ENCODE data around the gene ALDOC. TPM values are rescaled to one million over a fixed set of nuclear protein-coding genes. Genes with fewer than 3 reads are reported as not detected.

Gene ALDOC
- total RNA-seq (2013; cell fraction: nucleolus; rRNA removed): 72.5 and 78.6 TPM in 2 replicates
- total RNA-seq (2014; rRNA removed) (110 and 119 TPM in 2 replicates), total RNA-seq (2014; rRNA removed; fragmentation: Illumina TruSeq; extraction: Trizol) (55.9 and 62.4 TPM in 2 replicates), total RNA-seq (2021) (59.9 and 71.4 TPM in 2 replicates), polyA plus RNA-seq (2011; rRNA removed) (109 and 268 TPM in 2 replicates), polyA plus RNA-seq (2014; fragmentation: Illumina TruSeq; extraction: Trizol) (62.1 and 89.8 TPM in 2 replicates), polyA plus RNA-seq (2014; fragmentation: Nextera tagmentation; extraction: Ambion mirVana) (100 to 1,000 TPM in 1 of 2 experiments, 10 to 100 TPM in 1; 66.6 to 107 TPM), polyA plus RNA-seq (2014; rRNA removed) (121 and 140 TPM in 2 replicates), polyA plus RNA-seq (2016; fragmentation: Nextera tagmentation; extraction: Ambion mirVana) (10 to 100 TPM; 16.0 to 19.3 TPM), polyA minus RNA-seq (2011; rRNA and poly(A)+ RNA removed) (274 and 308 TPM in 2 replicates), Bru-seq, nascent RNA (percentile 80 among the genes with signal in this experiment), BruChase-seq, experiment 1, labeled RNA remaining after a 6-hour chase (percentile 83 among the genes with signal in this experiment), BruChase-seq, experiment 2, labeled RNA remaining after a 2-hour chase (percentile 78 among the genes with signal in this experiment)
- polyA plus RNA-seq (2011; ENCODE audit: low read depth): 279 TPM
- polyA plus RNA-seq (2011; cell fraction: cytosol; rRNA removed): 315 and 402 TPM in 2 replicates
- polyA plus RNA-seq (2011; cell fraction: nucleus; rRNA removed): 308 and 460 TPM in 2 replicates
- 312 and 405 TPM in 2 replicates for polyA plus RNA-seq (2012)
- 52.6 and 67.9 TPM in 2 replicates for polyA minus RNA-seq (2011; cell fraction: cytosol; rRNA and poly(A)+ RNA removed)
- polyA minus RNA-seq (2011; cell fraction: nucleus; rRNA and poly(A)+ RNA removed): 59.0 and 74.1 TPM in 2 replicates
- long read RNA-seq, experiment 1, transcript ALDOC-201 (9 exons, 1,982 nt): major isoform, 10 of 13 reads
- long read RNA-seq, experiment 1, partial matches to known transcripts: 1 of 13 reads
- long read RNA-seq, experiment 1, other reads (novel, unspliced or antisense): 0 of 13 reads
- long read RNA-seq, experiment 2, transcript ALDOC-201 (9 exons, 1,982 nt): major isoform, 31 of 36 reads
- long read RNA-seq, experiment 2, partial matches to known transcripts: 1 of 36 reads
- long read RNA-seq, experiment 2, other reads (novel, unspliced or antisense): 1 of 36 reads

- WGBS (ENCODE audit: insufficient coverage, insufficient replicate concordance, low lambda C conversion rate, missing lambda C conversion rate): 2% methylated on average over 24 of the region's 26 CpGs
- Histone ChIP-seq H3K79me2 (ENCODE audit: control insufficient read depth, insufficient read depth, low read length) (peaks cover 20% of the 10 kb centered on the region), H2AFZ (ENCODE audit: control insufficient read depth, low read depth, low read length) (peak within 1 kb of the TSS; percentile 65), H3K27me3 (replicated peaks in 1 of 2; ENCODE audit: control insufficient read depth in 2 of 2, insufficient read depth in 2 of 2, low read length in 1 of 2) (no peaks in the 10 kb centered on the region), H3K27ac (ENCODE audit: control insufficient read depth, insufficient read depth) (peak within 1 kb of the TSS; percentile 46), H4K20me1 (ENCODE audit: control insufficient read depth, insufficient read depth) (no peaks in the 10 kb centered on the region), H3K9ac (ENCODE audit: control insufficient read depth, insufficient read depth, low read length) (peak within 1 kb of the TSS; percentile 37), H3K9me3 (replicated peaks; ENCODE audit: control insufficient read depth, insufficient read depth, low read length) (no peaks in the 10 kb centered on the region), H3K36me3 (ENCODE audit: control insufficient read depth in 2 of 2, insufficient read depth in 2 of 2, low read length in 1 of 2) (peaks cover 7 to 21% of the 10 kb centered on the region in 2 experiments; a peak in 3 of 4 replicates), H3K4me2 (ENCODE audit: control insufficient read depth, insufficient read depth) (peak within 1 kb of the TSS; percentile 84), H3K4me1 (ENCODE audit: control insufficient read depth, insufficient read depth, low read length) (peaks cover 29% of the 10 kb centered on the region), H3K4me3 (peak within 1 kb of the TSS; percentile 66)
- ChIA-PET RAD21 (ENCODE audit: unreplicated experiment) (interaction anchor here (0.6 to 3.3 kb wide), 12 partner anchors 9 to 220 kb away, joined by 3 to 38 read pairs (median 3); partner anchors contain the start of genes BLTP2, POLDIP2 and RPL23A), CTCF (interaction anchor here (0.5 to 4.8 kb wide), 13 partner anchors 9 to 129 kb away, joined by 3 to 56 read pairs (median 4); no protein-coding TSS in a partner anchor), POLR2A (interaction anchor here (0.5 to 7.1 kb wide), 20 partner anchors 9 to 1332 kb away, joined by 3 to 91 read pairs (median 4); partner anchors contain the start of genes BLTP2, NEK8, PROCA1 and SPAG5), SMC1A (ENCODE audit: uncharacterized antibody, unreplicated experiment) (interaction anchor here (0.7 to 3.0 kb wide), 10 partner anchors 11 to 79 kb away, joined by 3 to 13 read pairs (median 4); no protein-coding TSS in a partner anchor)
- DNase-seq (ENCODE audit: low read depth, low spot score) (peak; percentile 88), FAIRE-seq (peak; percentile 41), ATAC-seq (peak; percentile 97)
- BruUV-seq (replicated peaks): no TSS peak
- in situ Hi-C loops (cut with MboI) (no loop called here), intact Hi-C loops (cut with micrococcal nuclease; ENCODE audit: unreplicated experiment) (loop anchor here (2.0 kb wide), 1 partner anchor 22 kb away; the partner anchor contains the start of gene SPAG5)
- TF ChIP-seq EED (IDR thresholded peaks at IDR 0.05; ENCODE audit: low read depth) (no peak), YY1 (IDR thresholded peaks at IDR 0.05; ENCODE audit: low read depth, low read length) (no peak), CTCF (IDR thresholded peaks at IDR 0.05 in 2 of 3, conservative IDR thresholded peaks at IDR 0.05 in 1 of 3; ENCODE audit: control insufficient read depth in 2 of 3, extremely low read depth in 1 of 3, insufficient read depth in 1 of 3, low read depth in 3 of 3, low read length in 3 of 3) (no peak), BMI1 (IDR thresholded peaks at IDR 0.05; ENCODE audit: borderline replicate concordance) (no peak), SMC3 (IDR thresholded peaks at IDR 0.05; ENCODE audit: borderline replicate concordance, low read length) (no peak), ASH2L (IDR thresholded peaks at IDR 0.05; ENCODE audit: borderline replicate concordance, low read depth) (no peak), KAT2A (conservative IDR thresholded peaks at IDR 0.05; ENCODE audit: control insufficient read depth, low read depth, low read length) (no peak), SMAD5 (IDR thresholded peaks at IDR 0.05; ENCODE audit: low read depth) (peak; percentile 69; the same call in 1 of the 2 replicates), REST (IDR thresholded peaks at IDR 0.05; ENCODE audit: low read depth, low read length) (no peak), ATF7 (IDR thresholded peaks at IDR 0.05; ENCODE audit: low read depth) (no peak), SMAD1 (IDR thresholded peaks at IDR 0.05; ENCODE audit: low read depth, partially characterized antibody) (peak; percentile 57), YBX1 (IDR thresholded peaks at IDR 0.05) (no peak), TBL1XR1 (IDR thresholded peaks at IDR 0.05; ENCODE audit: low read depth, low read length) (no peak), NR2F1 (conservative IDR thresholded peaks at IDR 0.05) (peak; percentile 84)
Measured at GRCh38 chr17:28576758-28577465, at the start of gene ALDOC. ALDOC (minus strand) TSS chr17:28576895; CDS start chr17:28575532, 1,363 bp downstream.
